HG02885 (cell line): Measurements from ENCODE around the gene AFF1.
A peak's percentile ranks its signal among the peaks of the same experiment; 100 is the strongest.
"Not testable (repeated sequence)": the region's sequence is repeated elsewhere in the genome, so short reads cannot be mapped to it uniquely, and the experiment has no call there.

ENCODE experiments used
- ATAC-seq: cut with Tn5 transposase; IDR thresholded peaks from one replicate; pipeline ENCODE4 v1.9.1; 2021; ENCODE audit warnings: mild to moderate bottlenecking; ENCODE audit not compliant: unreplicated experiment, poor library complexity

Gene AFF1

DNA sequence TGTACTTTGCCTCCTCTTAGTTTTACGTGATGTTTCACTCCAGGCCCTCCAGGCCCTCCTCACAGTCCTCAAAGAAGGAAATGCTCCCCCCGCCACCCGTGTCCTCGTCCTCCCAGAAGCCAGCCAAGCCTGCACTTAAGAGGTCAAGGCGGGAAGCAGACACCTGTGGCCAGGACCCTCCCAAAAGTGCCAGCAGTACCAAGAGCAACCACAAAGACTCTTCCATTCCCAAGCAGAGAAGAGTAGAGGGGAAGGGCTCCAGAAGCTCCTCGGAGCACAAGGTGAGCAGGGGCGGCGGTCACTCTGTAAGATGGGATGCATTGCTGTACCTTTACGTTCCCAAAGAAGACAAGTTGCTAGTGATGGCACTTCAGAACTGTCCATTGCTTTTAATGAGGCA is 191.2 kb downstream of the AFF1 start:
- ATAC-seq = no peak

DNA sequence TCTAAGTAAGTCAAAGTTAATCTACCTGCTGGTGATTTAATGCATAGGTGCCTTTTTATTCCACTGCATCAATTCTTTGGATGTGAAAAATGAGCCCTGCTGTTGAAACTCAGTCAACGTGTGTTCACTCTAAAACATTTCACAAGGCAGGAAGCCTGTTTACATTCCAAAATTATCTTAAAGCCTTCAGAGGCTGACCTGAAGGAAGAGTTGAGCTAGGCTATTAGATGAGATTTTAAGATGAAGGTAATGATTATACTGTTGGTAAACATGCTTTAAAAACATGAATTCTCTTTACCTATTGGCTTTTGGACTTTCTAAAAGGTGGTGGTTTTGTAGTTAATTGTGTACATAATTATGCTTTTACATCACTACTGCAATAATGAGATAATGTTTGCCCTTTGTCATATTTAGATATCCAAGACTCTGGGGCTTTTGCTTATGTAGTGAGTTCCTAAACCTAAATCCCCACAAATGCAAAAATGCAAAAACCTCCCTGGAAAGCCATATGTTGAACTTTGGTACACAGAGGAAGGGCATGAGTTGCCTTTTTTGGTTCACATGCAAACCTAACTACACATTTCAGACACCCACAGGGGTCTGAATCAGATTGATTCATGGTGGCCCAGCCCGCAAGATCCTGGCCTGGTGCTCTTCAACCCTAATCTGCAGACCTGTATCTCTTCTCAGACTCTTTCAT is 193.3 kb downstream of the AFF1 start:
- no peak for ATAC-seq

DNA sequence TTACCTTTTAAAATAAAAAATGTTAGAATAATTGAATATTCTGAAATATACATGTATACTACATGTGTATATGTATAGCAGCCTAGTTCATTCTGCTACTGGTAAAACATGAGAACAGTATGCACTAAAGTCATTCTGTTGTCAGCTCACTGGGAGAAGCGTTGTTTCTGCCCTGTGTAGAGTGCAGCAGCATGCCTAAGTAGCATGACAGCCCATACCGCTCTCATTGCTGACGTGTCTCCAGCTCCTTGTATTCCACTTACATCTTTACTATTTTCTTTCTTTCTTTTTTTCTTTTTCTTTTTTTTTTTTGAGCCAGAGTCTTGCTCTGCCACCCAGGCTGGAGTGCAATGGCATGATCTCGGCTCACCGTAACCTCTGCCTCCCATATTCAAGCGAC is 194.9 kb downstream of the AFF1 start:
- ATAC-seq = no peak

DNA sequence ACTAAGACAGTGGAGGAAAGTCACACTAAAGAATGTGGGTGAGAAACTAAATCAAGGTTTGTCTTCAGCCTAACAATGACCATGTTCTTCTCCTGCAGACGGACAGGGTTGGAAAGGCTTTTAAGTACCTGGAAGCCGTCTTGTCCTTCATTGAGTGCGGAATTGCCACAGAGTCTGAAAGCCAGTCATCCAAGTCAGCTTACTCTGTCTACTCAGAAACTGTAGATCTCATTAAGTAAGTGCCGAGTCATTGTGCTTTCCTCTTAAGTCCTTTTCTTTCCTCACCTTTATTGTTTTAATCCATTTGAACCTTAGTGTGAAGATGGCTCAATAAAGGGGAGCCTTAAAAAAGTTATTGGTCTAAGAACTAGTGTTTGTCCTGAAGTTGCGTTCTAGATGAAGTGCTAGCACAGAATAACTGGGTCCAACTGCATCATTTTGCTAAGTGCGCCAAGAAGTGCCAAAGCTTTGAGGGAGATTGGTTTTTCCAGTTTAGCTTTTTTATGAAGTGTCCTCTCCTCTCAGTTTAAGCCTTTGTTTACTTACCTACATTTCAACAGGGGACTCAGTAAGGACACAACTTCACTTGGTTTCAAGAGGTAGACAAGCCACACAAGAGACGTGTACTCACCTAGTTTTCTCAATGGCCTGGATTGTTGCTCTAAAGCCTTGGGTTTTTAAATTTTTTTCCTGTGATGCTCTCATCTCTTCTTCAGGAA is 196.3 kb downstream of the AFF1 start:
- ATAC-seq = no peak

DNA sequence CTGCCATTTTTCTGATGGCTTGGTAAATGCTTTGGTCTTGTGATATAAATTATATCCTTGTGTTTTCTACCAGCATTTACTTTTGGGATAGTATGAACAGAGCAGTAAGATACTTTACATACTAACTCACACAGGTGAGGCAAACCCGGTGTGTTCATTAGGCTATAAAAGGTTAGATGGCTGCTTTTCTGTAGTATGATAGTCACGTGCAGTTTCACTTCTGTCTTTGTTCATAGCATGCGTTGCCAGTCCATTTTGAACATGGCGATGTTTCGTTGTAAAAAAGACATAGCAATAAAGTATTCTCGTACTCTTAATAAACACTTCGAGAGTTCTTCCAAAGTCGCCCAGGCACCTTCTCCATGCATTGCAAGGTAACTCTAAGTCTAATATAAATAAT is 197.2 kb downstream of the AFF1 start:
- peak; percentile 50 for ATAC-seq

DNA sequence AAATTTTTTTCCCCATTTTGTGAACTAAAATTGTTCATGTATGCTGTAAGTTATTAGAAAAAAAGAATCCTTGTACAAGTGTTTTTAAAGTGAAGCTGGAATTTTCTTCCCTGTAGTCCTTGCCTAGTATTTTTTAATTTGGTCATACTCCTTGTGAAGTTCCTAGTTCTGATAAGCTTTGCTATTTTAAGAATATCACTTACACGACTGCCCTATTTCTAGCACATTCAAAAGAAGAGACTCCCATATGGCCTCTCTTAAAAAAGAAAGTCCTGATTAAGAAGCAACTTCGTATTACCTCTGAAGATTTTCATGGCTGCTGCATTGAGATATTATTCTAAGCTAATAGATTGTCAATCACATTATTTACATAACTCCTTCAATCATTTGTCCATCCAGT is 198.4 kb downstream of the AFF1 start:
- ATAC-seq = no peak

DNA sequence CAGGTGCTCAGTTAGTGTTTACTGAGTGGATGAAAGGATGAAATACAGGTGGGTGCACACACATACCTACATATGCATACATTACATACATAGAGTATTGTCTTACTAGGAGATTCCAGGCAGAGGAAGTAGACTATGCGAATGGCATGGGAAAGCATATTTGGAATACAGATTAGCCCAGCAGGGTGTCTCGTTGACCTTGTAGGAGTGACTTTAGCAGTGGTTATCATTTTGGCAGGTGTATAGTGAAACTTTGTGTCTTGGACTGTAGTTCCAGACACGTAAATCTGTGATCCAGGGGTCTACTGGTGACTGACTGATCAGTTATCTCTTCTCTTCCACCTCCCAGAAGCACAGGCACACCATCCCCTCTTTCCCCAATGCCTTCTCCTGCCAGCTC is 199.3 kb downstream of the AFF1 start:
- ATAC-seq = no peak

DNA sequence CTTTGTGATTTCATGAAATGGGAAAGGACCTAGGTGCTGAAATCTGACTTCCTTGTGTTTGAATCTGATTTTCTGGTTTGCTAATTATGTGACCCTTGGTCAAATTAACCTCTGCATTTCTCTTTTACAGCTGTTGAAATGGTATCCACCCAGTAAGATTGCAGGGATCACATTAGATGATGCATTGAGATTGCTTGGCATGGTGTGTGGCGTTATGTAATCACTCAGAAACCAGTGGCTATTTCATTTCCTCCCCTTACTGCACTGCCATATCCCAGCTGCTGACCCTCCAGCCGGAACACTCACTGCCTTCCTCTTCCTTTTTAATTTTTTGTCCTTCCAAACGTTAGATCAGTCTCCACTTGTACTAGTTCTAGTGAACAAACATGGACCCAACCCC is 206.6 kb downstream of the AFF1 start:
- ATAC-seq = no peak

DNA sequence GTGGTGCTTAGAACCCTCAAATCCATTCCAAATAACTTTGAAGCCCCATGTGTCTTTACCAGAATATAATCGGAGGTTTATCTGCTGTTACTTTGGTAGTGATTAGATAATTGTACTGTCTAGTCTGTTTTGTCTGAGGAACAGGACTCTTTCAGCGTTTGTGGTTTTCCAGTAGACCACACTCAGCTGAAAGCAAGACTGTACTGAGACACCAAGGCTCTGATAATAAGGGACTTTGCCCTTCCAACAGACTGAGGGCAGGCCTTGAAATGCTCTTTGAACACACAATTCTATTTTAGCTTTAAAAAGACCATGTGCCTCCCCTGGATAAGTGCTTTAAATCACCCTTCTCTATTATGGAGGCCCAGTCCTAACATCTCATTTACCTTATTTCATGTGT is 209.5 kb downstream of the AFF1 start:
- no peak for ATAC-seq

DNA sequence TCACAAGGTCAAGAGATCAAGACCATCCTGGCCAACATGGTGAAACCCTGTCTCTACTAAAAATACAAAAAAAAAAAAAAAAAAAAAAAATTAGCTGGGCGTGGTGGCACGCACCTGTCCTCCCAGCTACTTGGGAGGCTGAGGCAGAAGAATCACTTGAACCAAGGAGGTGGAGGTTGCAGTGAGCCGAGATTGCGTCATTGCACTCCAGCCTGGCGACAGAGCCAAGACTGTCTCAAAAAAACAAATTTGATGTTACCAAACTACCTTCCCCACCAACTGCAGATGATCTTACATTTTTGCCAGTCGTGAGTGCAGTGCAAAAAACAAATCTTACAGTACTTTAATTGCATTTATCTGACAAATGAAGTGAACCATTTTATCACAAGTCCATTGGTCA is 211.1 kb downstream of the AFF1 start:
- ATAC-seq = not testable (repeated sequence)

DNA sequence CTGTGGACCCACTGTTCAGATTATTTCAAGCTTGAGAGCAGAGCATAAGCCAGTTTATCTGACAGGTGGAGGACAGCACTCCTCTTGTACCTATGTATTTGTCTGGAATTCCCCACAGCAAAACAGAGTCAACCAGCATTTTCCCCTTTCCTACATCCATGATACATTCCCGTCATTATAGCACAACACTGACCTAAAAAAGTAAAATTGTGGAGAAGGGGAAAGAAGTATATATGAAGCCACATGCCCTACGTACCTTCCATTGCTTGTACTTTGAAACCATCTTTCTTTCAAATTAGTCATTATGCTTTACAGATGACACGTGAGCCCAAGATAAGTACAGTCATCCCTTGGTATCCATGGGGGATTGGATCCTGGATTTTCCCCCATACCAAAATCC is 212.3 kb downstream of the AFF1 start:
- no peak for ATAC-seq

DNA sequence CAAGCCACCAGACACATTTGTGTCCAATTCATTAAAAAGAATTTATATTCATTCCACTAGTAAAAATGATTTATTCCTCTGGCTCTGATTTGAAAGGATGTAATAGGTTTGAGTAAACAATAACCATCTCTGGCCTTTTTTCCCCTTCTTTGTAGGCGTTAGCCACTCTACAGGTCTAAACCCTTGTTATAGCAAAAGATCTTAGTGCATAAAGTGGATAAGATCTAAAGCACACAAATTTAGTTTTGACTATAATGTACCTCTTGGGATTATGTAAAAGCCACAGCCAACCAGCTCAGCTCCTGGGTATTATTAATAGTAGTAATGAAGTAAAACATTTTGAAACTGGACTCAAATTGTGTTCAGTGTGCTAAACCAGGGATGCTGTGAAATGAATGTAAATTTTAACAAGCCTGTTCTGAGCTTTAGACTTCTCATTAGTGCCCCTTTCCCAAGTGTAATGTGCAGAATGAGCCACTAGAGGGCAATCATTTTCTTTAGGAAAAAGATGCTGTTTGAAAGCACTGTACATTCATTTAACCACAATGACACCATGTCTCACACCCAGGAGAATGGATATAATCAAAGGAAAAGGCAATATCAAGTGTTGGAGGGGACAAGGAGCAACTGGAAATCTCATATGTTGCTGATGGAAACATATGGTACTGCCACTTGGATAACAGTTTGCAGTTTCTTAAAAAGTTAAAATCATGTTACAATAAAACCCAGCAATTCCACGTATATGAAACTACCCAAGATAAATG is 215.9 kb downstream of the AFF1 start:
- peak; percentile 68 for ATAC-seq

DNA sequence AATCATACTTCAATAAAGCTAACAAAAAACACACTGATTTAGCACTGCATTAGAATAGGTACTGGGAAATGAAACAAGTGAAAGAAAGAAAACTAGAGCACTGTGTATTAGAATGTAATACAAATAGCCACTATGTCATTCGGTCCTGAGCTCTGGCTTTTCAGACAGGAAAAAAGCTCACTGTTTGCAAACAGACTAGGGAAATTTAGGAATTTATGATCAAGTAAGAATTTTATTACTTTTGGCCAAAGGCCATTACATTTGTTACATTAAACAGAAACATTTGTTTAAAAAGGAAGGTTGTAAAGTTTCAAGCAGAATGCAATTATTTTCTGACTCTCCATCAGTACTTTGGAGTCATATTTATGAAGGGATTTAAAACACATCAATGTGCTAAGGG is 216.9 kb downstream of the AFF1 start:
- no peak for ATAC-seq

DNA sequence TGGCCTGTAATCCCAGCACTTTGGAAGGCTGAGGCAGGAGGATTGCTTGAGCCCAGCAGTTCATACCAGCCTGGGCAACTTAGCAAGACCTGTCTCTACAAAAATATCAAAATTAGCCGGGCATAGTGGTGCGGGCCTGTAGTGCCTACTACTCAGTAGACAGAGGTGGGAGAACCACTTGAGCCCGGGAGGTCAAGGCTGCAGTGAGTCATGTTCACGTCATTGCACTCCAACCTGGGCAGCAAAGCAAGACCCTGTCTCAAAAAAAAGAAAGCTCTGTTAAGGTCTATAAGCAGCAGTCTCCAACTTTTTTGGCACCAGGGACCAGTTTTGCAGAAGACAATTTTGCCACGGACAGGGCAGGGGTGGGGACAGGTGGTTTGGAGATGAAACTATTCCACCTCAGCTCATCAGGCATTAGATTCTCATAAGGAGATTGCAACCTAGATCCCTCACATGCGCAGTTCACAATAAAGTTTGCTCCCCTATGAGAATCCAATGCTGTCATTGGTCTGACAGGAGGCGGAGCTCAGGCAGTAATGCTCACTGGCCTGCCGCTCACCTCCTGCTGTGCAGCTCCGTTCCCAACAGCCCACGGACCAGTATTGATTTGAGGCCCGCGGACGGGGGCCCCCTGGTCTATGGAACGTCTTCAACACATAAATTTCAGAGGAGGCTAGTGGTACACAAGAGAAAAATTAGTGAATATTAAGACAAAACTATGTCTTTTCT is 217.7 kb downstream of the AFF1 start:
- no peak for ATAC-seq

DNA sequence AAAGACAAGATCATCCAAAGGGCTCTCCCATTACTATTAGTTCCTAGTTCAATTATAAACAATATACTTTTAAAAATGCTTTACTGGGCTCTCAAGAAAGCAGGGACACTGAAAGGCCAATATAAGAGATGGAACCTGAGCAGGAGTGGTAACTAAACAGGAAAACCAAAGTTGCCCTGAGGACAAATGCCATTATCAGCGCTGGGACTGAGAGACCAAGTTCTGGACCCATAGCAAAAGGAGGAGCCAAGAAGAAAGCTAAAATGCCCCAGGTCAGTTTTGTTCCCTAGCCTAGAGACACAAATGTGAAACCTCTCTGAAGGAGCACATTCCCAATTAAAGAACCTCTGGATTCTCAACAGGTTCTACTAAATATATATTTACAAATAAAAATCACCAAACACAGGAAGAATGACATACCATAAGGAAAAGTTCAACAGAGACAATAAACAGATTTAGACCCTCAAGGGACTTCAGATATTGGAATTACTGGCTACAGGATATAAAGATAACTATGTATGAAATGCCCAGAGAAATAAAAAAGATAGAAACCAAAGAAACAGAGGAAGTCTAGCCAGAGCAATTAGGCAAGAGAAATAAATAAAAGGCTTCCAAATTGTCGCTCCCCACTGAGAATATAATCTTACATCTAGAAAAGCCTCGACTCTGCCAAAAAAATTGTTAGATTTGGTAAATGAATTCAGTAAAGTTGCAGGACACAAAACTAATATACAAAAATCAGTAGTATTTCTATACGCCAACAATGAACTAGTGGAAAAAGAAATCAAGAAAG is 218.5 kb downstream of the AFF1 start:
- no peak for ATAC-seq

DNA sequence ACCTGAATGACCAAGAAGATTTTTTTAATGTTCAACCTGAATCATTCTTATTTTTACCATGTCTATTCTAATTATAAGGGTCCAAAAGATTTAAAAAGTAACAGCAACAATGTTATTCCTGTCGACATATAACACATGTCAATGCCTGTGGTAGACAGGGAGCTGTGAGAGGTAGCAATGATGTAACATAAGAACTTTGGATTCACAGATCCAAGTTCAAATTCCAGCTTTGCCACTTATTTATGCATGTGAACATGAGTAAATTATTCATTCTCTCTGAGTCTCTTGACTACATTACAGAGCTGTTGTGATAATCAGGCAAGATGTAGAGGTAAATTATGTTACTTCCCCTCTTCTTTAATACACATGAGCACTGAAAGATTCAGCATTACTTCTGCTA is 231.1 kb downstream of the AFF1 start:
- ATAC-seq = no peak

DNA sequence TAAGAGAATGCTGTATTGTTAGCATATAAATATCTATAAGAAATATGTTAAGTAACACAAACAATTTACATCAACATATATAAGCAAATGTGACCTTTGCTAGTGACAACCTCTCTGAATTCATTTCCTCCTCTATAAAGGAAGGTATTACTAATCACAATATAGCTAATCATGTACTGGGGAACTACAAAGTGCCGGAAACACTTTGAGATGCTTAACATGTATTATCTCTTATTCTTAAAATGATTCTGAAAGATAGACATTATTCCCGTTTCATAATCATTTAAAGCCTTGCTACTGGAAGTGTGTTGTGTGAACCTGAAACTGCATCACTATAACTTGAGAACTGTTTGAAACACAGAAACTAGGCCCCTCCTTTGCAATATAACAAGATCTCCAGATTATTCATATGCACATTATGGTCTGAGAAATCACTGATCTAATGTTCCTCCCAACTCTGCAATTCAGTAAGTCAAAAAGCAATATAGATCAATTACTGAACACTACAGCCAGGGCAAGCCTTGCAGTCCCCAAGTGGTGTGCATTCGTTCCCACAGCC is 231.6 kb downstream of the AFF1 start:
- no peak for ATAC-seq

DNA sequence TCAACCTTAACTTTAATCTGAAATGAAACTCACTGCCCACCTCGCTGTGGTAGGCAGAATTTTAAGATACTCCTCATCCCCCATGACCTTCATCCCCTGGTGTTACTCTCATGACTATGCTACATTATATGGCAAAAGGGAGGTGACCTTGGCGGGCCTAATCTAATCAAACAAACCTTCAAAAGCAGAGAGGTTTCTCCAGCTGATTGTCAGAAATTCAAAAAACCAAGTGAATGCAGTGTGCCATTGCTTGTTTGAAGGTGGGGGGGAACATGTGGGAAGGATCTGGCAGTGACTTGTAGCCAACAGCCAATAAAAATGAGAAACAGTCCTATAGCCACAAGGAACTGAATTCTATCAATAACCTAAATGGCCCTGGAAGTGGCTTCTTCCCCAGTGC is 237.1 kb downstream of the AFF1 start:
- ATAC-seq = no peak

DNA sequence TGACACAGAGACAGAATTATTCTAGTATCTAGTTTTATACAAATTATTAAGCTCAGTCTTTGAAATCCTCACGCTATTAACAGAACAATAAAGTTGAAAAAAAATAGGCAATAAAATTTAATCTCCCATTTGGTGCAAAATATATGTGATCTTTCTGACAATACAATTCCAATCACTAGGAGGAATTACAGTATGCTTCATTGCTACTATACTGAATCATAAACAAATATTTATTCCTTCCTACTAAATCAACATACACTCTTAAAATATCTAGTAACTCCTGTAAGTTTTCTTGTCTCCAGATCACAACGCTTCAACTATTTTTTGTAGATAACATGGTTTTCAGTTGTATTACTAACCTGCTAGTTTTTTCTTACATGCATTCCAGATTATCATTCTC is 239.9 kb downstream of the AFF1 start:
- ATAC-seq = no peak

DNA sequence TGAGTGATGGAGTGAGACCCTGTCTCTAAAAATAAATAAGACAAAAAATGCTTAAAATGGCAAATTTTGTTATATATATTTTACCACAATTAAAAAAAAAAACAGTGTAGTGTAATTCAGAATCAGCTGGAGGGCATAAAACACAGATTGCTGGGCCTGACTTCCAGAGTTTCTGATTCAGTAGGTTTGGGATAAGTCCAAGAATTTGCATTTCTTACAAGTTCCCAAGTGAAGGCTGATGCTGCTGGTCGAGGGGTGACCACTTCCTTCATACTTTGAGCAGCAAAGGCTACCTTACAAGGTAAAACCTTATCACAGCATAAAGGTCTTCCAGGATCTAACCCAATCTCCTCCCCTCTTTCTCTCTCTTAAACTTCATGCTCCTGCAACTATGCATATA is 244.9 kb downstream of the AFF1 start:
- no peak for ATAC-seq
